Endodermal cell (in vitro differentiated cells): Measurements from ENCODE around the gene UFSP1. TPM values are rescaled to one million over a fixed set of nuclear protein-coding genes. Genes with fewer than 3 reads are reported as not detected.
"Not testable (repeated sequence)": the region's sequence is repeated elsewhere in the genome, so short reads cannot be mapped to it uniquely, and the experiment has no call there.

Experiments used
- DNase-seq: peaks from one replicate; pipeline ENCODE4 v3.0.0-alpha.2; 2017
- H3K27ac ChIP-seq: 2 replicates; pipeline ENCODE4 v1.5.1; 2013; ENCODE audit warnings: mild to moderate bottlenecking, low read depth, low read length, moderate library complexity
- H3K27me3 ChIP-seq: 2 replicates; pipeline ENCODE4 v1.6.1; 2013; ENCODE audit warnings: mild to moderate bottlenecking, low read length, moderate library complexity; ENCODE audit not compliant: insufficient read depth, control insufficient read depth, poor library complexity, severe bottlenecking
- H3K36me3 ChIP-seq: 2 replicates; pipeline ENCODE4 v1.7.0; 2013; ENCODE audit warnings: mild to moderate bottlenecking, low read length, moderate library complexity; ENCODE audit not compliant: control insufficient read depth, insufficient read depth
- H3K4me1 ChIP-seq: one replicate; pipeline ENCODE4 v1.7.0; 2013; ENCODE audit warnings: low read length; ENCODE audit not compliant: control insufficient read depth, insufficient read depth
- H3K4me3 ChIP-seq: 2 replicates; pipeline ENCODE4 v1.5.1; 2013; ENCODE audit warnings: mild to moderate bottlenecking, low read length, moderate library complexity
- H3K9ac ChIP-seq: 2 replicates; pipeline ENCODE4 v1.6.1; 2013; ENCODE audit warnings: mild to moderate bottlenecking, low read length, moderate library complexity; ENCODE audit not compliant: poor library complexity, severe bottlenecking; ENCODE audit errors: extremely low read depth
- H3K9me3 ChIP-seq: 2 replicates; pipeline ENCODE4 v1.6.1; 2013; ENCODE audit warnings: mild to moderate bottlenecking, low read length, moderate library complexity; ENCODE audit not compliant: control insufficient read depth
- H3K27ac Mint-ChIP-seq: 2 replicates; pipeline ENCODE4 v1.8.0; 2020; ENCODE audit warnings: mixed read lengths
- H3K27me3 Mint-ChIP-seq: 2 replicates; pipeline ENCODE4 v1.8.0; 2021; ENCODE audit warnings: mild to moderate bottlenecking, mixed read lengths; ENCODE audit not compliant: insufficient read depth
- H3K36me3 Mint-ChIP-seq: 2 replicates; pipeline ENCODE4 v1.8.0; 2020; ENCODE audit warnings: low read depth, mixed read lengths
- H3K4me1 Mint-ChIP-seq: 2 replicates; pipeline ENCODE4 v1.8.0; 2020; ENCODE audit warnings: mixed read lengths
- H3K4me3 Mint-ChIP-seq: 2 replicates; pipeline ENCODE4 v1.8.0; 2020; ENCODE audit warnings: mild to moderate bottlenecking, moderate library complexity, mixed read lengths
- H3K9me3 Mint-ChIP-seq: 2 replicates; pipeline ENCODE4 v1.8.0; 2020; ENCODE audit warnings: mild to moderate bottlenecking, mixed read lengths
- WGBS, 2 experiments: methylation state at CpG; one replicate each; pipeline versions ENCODE4 v1.1.5 to v1.1.7; 2013; ENCODE audit warnings: missing lambda C conversion rate in 2 of 2, mixed read lengths in 1 of 2; ENCODE audit not compliant: insufficient coverage in 1 of 2, insufficient read length in 1 of 2; 5-methylcytosine and 5-hydroxymethylcytosine counted together
- total RNA-seq, 2 donors: library from RNA; stranded (reverse); fragmentation: NEBNext Ultra II Directional in 1 of 2; extraction: Animal tissue kit (Norgen Biotek cat#: 25700) in 1 of 2; gene quantifications; 2 replicates in 1 of 2; 3 replicates in 1 of 2; pipeline ENCODE4 v1.2.1, GENCODE V29; 2021
- TF ChIP-seq, protein P1 (sequence below): fragments of 200-600 bp; sonication (generic); conservative IDR thresholded peaks from 2 replicates; pipeline ENCODE4 v1.5.0; 2021; ENCODE audit warnings: antibody characterized with exemption, mild to moderate bottlenecking

The UFSP1 gene
- total RNA-seq, 2 donors from 2014 or later = 3.7 to 4.0 TPM

DNA sequence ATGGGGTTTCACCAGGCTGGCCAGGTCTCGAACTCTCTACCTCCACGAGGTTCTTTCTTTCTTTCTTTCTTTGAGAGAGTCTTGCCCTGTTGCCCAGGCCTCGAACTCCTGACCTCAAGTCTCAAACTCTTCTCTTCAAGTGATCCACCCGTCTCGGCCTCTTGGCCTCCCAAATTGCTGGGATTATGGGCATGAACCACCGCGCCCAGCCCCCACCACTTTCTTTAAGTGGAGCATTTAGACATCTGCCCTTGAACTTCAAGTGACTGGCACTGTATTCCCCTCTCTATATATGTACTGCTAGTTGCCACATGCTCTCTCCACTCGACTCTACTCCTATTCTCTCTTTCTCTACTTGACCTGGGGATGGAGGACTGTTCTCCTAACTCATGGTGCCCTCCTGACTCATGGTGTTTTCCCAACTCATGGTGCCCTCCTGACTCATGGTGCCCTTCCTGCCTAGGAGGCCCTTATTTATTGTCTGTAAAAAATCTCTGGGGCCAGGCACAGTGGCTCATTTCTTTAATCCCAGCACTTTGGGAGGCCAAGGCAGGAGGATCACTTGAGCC lies 25.4 kb upstream of the UFSP1 start:
- Histone ChIP-seq H3K9ac (no peak overlapping the region), H3K27ac (no peak overlapping the region), H3K4me1 (no peaks in the 10 kb centered on the region), H3K36me3 (no peaks in the 10 kb centered on the region), H3K9me3 (peaks cover 4% of the 10 kb centered on the region), H3K4me3 (no peak overlapping the region), H3K27me3 (no peaks in the 10 kb centered on the region)
- Mint-ChIP-seq H3K36me3 (no peaks in the 10 kb centered on the region), H3K9me3 (peaks cover 7% of the 10 kb centered on the region), H3K4me1 (peaks cover 7% of the 10 kb centered on the region), H3K27ac (no peak overlapping the region), H3K4me3 (no peak overlapping the region), H3K27me3 (no peaks in the 10 kb centered on the region)
- 84 to 89% methylated on average over 8 of the region's 8 CpGs for WGBS, 2 experiments
- TF ChIP-seq, protein P1, sequence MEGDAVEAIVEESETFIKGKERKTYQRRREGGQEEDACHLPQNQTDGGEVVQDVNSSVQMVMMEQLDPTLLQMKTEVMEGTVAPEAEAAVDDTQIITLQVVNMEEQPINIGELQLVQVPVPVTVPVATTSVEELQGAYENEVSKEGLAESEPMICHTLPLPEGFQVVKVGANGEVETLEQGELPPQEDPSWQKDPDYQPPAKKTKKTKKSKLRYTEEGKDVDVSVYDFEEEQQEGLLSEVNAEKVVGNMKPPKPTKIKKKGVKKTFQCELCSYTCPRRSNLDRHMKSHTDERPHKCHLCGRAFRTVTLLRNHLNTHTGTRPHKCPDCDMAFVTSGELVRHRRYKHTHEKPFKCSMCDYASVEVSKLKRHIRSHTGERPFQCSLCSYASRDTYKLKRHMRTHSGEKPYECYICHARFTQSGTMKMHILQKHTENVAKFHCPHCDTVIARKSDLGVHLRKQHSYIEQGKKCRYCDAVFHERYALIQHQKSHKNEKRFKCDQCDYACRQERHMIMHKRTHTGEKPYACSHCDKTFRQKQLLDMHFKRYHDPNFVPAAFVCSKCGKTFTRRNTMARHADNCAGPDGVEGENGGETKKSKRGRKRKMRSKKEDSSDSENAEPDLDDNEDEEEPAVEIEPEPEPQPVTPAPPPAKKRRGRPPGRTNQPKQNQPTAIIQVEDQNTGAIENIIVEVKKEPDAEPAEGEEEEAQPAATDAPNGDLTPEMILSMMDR = no peak
- no peak for DNase-seq

DNA sequence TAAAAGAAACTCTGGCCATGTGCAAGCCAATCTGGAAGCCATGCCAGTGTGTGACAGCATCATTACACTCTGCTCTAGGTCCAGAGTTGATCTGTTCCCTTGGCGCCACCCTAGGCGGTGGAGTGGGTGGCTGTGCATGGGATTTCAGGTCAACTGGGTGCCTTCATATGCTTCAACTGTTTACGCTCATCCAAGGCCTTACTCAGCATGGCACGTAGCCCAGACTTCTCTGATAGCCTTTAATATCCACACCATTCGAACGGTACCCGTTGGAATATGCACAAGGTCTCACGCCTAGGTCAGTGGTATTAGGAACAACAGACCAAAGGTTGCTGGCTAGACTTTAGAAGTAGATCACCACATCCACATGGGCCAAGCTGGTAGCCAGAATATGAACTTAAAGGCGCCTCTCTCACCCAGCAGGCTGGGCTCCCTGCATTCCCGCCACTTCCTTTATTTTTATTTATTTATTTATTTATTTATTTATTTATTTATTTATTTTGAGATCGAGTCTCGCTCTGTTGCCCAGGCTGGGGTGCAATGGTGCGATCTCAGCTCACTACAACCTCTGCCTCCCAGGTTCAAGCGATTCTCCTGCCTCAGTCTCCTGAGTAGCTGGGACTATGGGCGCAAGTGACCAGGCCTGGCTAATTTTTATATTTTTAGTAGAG lies 24.8 kb upstream of the UFSP1 start:
- no peaks in the 10 kb centered on the region for H3K9me3 ChIP-seq
- no peak overlapping the region for H3K9ac ChIP-seq
- TF ChIP-seq, protein P1 = no peak
- Mint-ChIP-seq H3K4me3 (no peak overlapping the region), H3K27ac (no peak overlapping the region), H3K27me3 (no peaks in the 10 kb centered on the region), H3K4me1 (peaks cover 7% of the 10 kb centered on the region), H3K36me3 (no peaks in the 10 kb centered on the region), H3K9me3 (peaks cover 1% of the 10 kb centered on the region)
- H3K4me1 ChIP-seq = no peaks in the 10 kb centered on the region
- no peak for DNase-seq
- 89 to 93% methylated on average over 12 to 14 of the region's 15 CpGs for WGBS, 2 experiments
- H3K27ac ChIP-seq = no peak overlapping the region
- H3K4me3 ChIP-seq = no peak overlapping the region
- no peaks in the 10 kb centered on the region for H3K36me3 ChIP-seq
- no peaks in the 10 kb centered on the region for H3K27me3 ChIP-seq

DNA sequence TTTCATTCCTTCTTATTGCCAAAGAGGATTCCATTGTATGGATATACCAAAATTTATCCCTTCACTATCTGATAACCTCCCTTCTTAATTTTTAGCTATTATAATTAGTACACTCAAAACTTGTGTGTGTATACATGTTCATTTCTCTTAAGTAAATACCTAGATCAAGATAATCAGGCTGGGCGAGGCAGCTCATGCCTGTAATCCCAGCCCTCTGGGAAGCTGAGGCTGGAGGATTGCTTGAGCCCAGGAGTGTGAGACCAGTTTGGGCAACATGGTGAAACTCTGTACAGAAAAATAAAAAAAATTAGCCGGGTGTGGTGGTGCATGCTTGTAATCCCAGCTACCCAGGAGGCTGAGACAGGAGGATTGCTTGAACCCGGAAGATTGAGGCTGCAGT lies 22.0 kb upstream of the UFSP1 start:
- H3K4me3 ChIP-seq = no peak overlapping the region
- no peak overlapping the region for H3K9ac ChIP-seq
- Mint-ChIP-seq H3K36me3 (peaks cover 3% of the 10 kb centered on the region), H3K27me3 (no peaks in the 10 kb centered on the region), H3K27ac (no peak overlapping the region), H3K4me1 (no peaks in the 10 kb centered on the region), H3K4me3 (no peak overlapping the region), H3K9me3 (peaks cover 7% of the 10 kb centered on the region)
- H3K27ac ChIP-seq = no peak overlapping the region
- H3K27me3 ChIP-seq = no peaks in the 10 kb centered on the region
- TF ChIP-seq, protein P1 = no peak
- DNase-seq = no peak
- H3K4me1 ChIP-seq = no peaks in the 10 kb centered on the region
- no peaks in the 10 kb centered on the region for H3K36me3 ChIP-seq
- WGBS, 2 experiments = 90 to 95% methylated on average over 3 of the region's 3 CpGs
- no peaks in the 10 kb centered on the region for H3K9me3 ChIP-seq

DNA sequence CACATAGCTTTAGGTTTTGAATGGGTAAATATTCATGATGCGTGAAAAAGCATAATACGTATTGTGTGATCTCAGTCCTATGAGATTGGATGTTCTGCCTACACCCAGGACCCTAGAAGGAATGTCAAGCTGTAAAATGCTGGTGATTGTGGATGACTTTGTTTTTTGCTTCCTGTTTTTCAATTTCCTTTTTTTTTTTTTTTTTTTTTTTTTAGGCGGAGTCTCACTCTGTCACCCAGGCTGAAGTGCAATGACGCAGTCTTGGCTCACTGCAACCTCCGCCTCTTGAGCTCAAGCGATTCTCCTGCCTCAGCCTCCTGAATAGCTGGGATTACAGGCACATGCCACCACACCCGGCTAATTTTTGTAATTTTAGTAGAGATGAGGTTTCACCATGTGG lies 20.9 kb upstream of the UFSP1 start:
- H3K4me1 ChIP-seq, H3K9me3 Mint-ChIP-seq, H3K9ac ChIP-seq, H3K4me3 Mint-ChIP-seq, H3K27ac Mint-ChIP-seq, H3K27me3 Mint-ChIP-seq, H3K27ac ChIP-seq, DNase-seq, H3K4me3 ChIP-seq, H3K4me1 Mint-ChIP-seq, H3K36me3 Mint-ChIP-seq, H3K27me3 ChIP-seq, H3K9me3 ChIP-seq, H3K36me3 ChIP-seq: not testable (repeated sequence)
- 91 to 96% methylated on average over 6 to 7 of the region's 7 CpGs for WGBS, 2 experiments
